ENCODE data around the gene LRRC56. TPM values are rescaled to one million over a fixed set of nuclear protein-coding genes. Genes with fewer than 3 reads are reported as not detected.

The LRRC56 gene
- total RNA-seq, 1 donor from 2014 or later = 7.6 TPM

GRCh38 chr11:555780-556661 lies 18.7 kb downstream of the LRRC56 start:
- H3K27ac ChIP-seq = no peak overlapping the region

GRCh38 chr11:556662-557256 lies 19.4 kb downstream of the LRRC56 start:
- intact Hi-C loops (cut with DNase I) = no loop called here
- no peaks in the 10 kb centered on the region for H3K9me3 ChIP-seq
- H3K4me3 ChIP-seq = no peak overlapping the region
- H3K27me3 ChIP-seq (ENCODE audit: low read depth) = peaks cover 67% of the 10 kb centered on the region
- no peak for DNase-seq
- TF ChIP-seq CTCF (IDR thresholded peaks at IDR 0.05) = no peak
- no peaks in the 10 kb centered on the region for H3K36me3 ChIP-seq
- ATAC-seq = no peak
- H3K27ac ChIP-seq = no peak overlapping the region
- peaks cover 30% of the 10 kb centered on the region for H3K4me1 ChIP-seq

More at GRCh38 chr11:555780-556661, 18.7 kb downstream of the LRRC56 start:
- peak overlapping the region; percentile 54 for H3K4me3 ChIP-seq
- TF ChIP-seq CTCF (IDR thresholded peaks at IDR 0.05) = no peak
- H3K36me3 ChIP-seq = no peaks in the 10 kb centered on the region
- no peaks in the 10 kb centered on the region for H3K9me3 ChIP-seq
- intact Hi-C loops (cut with DNase I) = no loop called here
- H3K4me1 ChIP-seq = peaks cover 24% of the 10 kb centered on the region
- no peak for ATAC-seq
- DNase-seq = no peak
- H3K27me3 ChIP-seq (ENCODE audit: low read depth) = peaks cover 67% of the 10 kb centered on the region

- H3K4me1 ChIP-seq = peaks cover 38% of the 10 kb centered on the region
- no peak overlapping the region for H3K27ac ChIP-seq
- intact Hi-C loops (cut with DNase I) = no loop called here
- H3K4me3 ChIP-seq = no peak overlapping the region
- H3K36me3 ChIP-seq = no peaks in the 10 kb centered on the region
- ATAC-seq = no peak
- H3K9me3 ChIP-seq = no peaks in the 10 kb centered on the region
- no peak for DNase-seq
- no peak for TF ChIP-seq CTCF (IDR thresholded peaks at IDR 0.05)
- peaks cover 63% of the 10 kb centered on the region for H3K27me3 ChIP-seq (ENCODE audit: low read depth)
Observed at GRCh38 chr11:557328-558132, 20.2 kb downstream of the LRRC56 start.

GRCh38 chr11:558503-558902 lies 21.2 kb downstream of the LRRC56 start:
- Histone ChIP-seq H3K27me3 (ENCODE audit: low read depth) (peaks cover 54% of the 10 kb centered on the region), H3K36me3 (peaks cover 7% of the 10 kb centered on the region), H3K4me1 (peaks cover 46% of the 10 kb centered on the region), H3K4me3 (no peak overlapping the region), H3K9me3 (no peaks in the 10 kb centered on the region), H3K27ac (no peak overlapping the region)
- TF ChIP-seq CTCF (IDR thresholded peaks at IDR 0.05) = no peak
- intact Hi-C loops (cut with DNase I) = no loop called here
- ATAC-seq = no peak
- no peak for DNase-seq

GRCh38 chr11:559020-559620 lies 21.8 kb downstream of the LRRC56 start:
- peaks cover 7% of the 10 kb centered on the region for H3K36me3 ChIP-seq
- no peak overlapping the region for H3K27ac ChIP-seq
- H3K4me3 ChIP-seq = no peak overlapping the region
- peaks cover 52% of the 10 kb centered on the region for H3K4me1 ChIP-seq
- intact Hi-C loops (cut with DNase I) = no loop called here
- no peak for TF ChIP-seq CTCF (IDR thresholded peaks at IDR 0.05)
- H3K27me3 ChIP-seq (ENCODE audit: low read depth) = peaks cover 48% of the 10 kb centered on the region
- no peaks in the 10 kb centered on the region for H3K9me3 ChIP-seq
- DNase-seq (no peak), ATAC-seq (no peak)
